Measurements from ENCODE around the gene ABCA9. TPM values are rescaled to one million over a fixed set of nuclear protein-coding genes. Genes with fewer than 3 reads are reported as not detected.

ABCA9 gene
- polyA plus RNA-seq, 1 donor (not counting 4 experiments of a cell fraction or from before 2014, with no cell fraction given): 0.17 TPM

GRCh38 chr17:68993112-68993511 is 67.6 kb downstream of the ABCA9 start:
- Histone ChIP-seq H3K79me2 (ENCODE audit: control insufficient read depth, insufficient read depth, low read length) (no peaks in the 10 kb centered on the region), H3K27me3 (ENCODE audit: control insufficient read depth, extremely low read depth, insufficient read depth, low read length) (no peaks in the 10 kb centered on the region), H3K4me2 (ENCODE audit: control insufficient read depth, extremely low read depth, insufficient read depth, low read depth, low read length) (no peak overlapping the region), H3K4me1 (ENCODE audit: control insufficient read depth, extremely low read depth, insufficient read depth, low read length) (no peaks in the 10 kb centered on the region), H3K9me3 (ENCODE audit: control insufficient read depth, low read depth, low read length) (no peaks in the 10 kb centered on the region), H2AFZ (ENCODE audit: control insufficient read depth, low read length) (no peak overlapping the region), H4K20me1 (ENCODE audit: control insufficient read depth, extremely low read depth, insufficient read depth, low read length) (no peaks in the 10 kb centered on the region), H3K9me1 (ENCODE audit: control insufficient read depth, extremely low read depth, insufficient read depth, low read length) (no peaks in the 10 kb centered on the region), H3K4me3 (ENCODE audit: control insufficient read depth in 2 of 3, extremely low read depth in 1 of 3, insufficient read depth in 2 of 3, low read depth in 1 of 3, low read length in 3 of 3) (no peak overlapping the region), H3K27ac (ENCODE audit: control insufficient read depth, insufficient read depth, low read length) (no peak overlapping the region), H3K36me3 (ENCODE audit: control insufficient read depth in 2 of 2, extremely low read depth in 1 of 2, insufficient read depth in 2 of 2, low read length in 2 of 2) (no peaks in the 10 kb centered on the region), H3K9ac (ENCODE audit: control insufficient read depth, extremely low read depth, insufficient read depth, low read length) (no peak overlapping the region)
- dilution Hi-C loops (cut with MboI; ENCODE audit: extremely low pct_ligation_motif_present, low sequenced_read_pairs): no loop called here
- DNase-seq (ENCODE audit: low read depth, low spot score): no peak
- TF ChIP-seq EZH2 (IDR thresholded peaks at IDR 0.05; ENCODE audit: low read length) (no peak), CTCF (optimal IDR thresholded peaks at IDR 0.05 in 1 of 3, IDR thresholded peaks at IDR 0.05 in 1 of 3, conservative IDR thresholded peaks at IDR 0.05 in 1 of 3; ENCODE audit: extremely low read depth in 1 of 3, insufficient read depth in 2 of 3, low read length in 3 of 3) (no peak)
- FAIRE-seq: no peak

- Histone ChIP-seq H3K27ac (ENCODE audit: control insufficient read depth, insufficient read depth, low read length) (no peak overlapping the region), H3K9ac (ENCODE audit: control insufficient read depth, extremely low read depth, insufficient read depth, low read length) (no peak overlapping the region), H3K4me1 (ENCODE audit: control insufficient read depth, extremely low read depth, insufficient read depth, low read length) (no peaks in the 10 kb centered on the region), H3K27me3 (ENCODE audit: control insufficient read depth, extremely low read depth, insufficient read depth, low read length) (no peaks in the 10 kb centered on the region), H3K9me1 (ENCODE audit: control insufficient read depth, extremely low read depth, insufficient read depth, low read length) (no peaks in the 10 kb centered on the region), H3K9me3 (ENCODE audit: control insufficient read depth, low read depth, low read length) (no peaks in the 10 kb centered on the region), H3K4me2 (ENCODE audit: control insufficient read depth, extremely low read depth, insufficient read depth, low read depth, low read length) (no peak overlapping the region), H4K20me1 (ENCODE audit: control insufficient read depth, extremely low read depth, insufficient read depth, low read length) (no peaks in the 10 kb centered on the region), H2AFZ (ENCODE audit: control insufficient read depth, low read length) (no peak overlapping the region), H3K36me3 (ENCODE audit: control insufficient read depth in 2 of 2, extremely low read depth in 1 of 2, insufficient read depth in 2 of 2, low read length in 2 of 2) (no peaks in the 10 kb centered on the region), H3K4me3 (ENCODE audit: control insufficient read depth in 2 of 3, extremely low read depth in 1 of 3, insufficient read depth in 2 of 3, low read depth in 1 of 3, low read length in 3 of 3) (no peak overlapping the region), H3K79me2 (ENCODE audit: control insufficient read depth, insufficient read depth, low read length) (no peaks in the 10 kb centered on the region)
- FAIRE-seq (no peak), DNase-seq (ENCODE audit: low read depth, low spot score) (no peak)
- TF ChIP-seq EZH2 (IDR thresholded peaks at IDR 0.05; ENCODE audit: low read length) (no peak), CTCF (optimal IDR thresholded peaks at IDR 0.05 in 1 of 3, IDR thresholded peaks at IDR 0.05 in 1 of 3, conservative IDR thresholded peaks at IDR 0.05 in 1 of 3; ENCODE audit: extremely low read depth in 1 of 3, insufficient read depth in 2 of 3, low read length in 3 of 3) (no peak)
- dilution Hi-C loops (cut with MboI; ENCODE audit: extremely low pct_ligation_motif_present, low sequenced_read_pairs): no loop called here
Observed at GRCh38 chr17:68987966-68988365, 72.8 kb downstream of the ABCA9 start.

All from keratinocyte (primary cell).